ENCODE data around the gene CFAP46.
"Not testable (repeated sequence)": the region's sequence is repeated elsewhere in the genome, so short reads cannot be mapped to it uniquely, and the experiment has no call there.

Gene CFAP46

DNA sequence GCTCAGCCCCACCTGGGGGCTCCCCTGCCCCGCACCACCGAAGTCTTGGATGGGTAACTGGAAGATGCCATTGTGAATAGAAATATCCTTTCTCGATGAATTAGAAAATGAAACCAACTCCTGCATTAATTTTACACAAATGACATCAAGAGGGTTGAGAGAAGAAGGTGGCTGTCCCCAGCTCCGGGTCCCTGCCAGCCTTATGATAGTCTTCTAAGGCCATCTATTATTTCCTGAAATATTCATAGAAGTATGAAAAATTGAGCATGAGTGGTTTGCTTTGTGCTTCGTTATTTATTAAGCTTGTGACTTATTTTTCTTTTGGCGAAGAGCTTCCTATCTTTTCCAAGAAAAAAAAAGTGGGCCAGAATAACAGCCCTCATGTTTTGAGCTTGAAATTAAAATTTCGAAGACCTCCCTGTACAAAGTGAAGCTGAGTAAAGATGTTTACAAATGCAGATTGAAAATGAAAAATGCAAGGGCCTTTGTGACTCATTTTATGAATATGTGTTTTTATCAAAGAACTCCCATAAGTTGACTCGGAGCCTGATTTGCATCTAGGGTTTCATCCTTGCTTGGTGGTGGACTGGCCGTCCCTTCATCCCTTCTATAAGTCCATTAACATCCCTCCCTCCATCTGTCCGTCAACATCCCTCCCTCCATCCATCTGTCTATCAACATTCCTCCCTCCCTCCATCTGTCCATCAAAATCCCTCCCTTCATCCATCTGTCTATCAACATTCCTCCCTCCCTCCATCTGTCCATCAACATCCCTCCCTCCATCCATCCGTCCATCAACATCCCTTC, 20.5 kb upstream of the CFAP46 start:
- peak; percentile 46 for DNase-seq (ENCODE audit: low read depth)

DNA sequence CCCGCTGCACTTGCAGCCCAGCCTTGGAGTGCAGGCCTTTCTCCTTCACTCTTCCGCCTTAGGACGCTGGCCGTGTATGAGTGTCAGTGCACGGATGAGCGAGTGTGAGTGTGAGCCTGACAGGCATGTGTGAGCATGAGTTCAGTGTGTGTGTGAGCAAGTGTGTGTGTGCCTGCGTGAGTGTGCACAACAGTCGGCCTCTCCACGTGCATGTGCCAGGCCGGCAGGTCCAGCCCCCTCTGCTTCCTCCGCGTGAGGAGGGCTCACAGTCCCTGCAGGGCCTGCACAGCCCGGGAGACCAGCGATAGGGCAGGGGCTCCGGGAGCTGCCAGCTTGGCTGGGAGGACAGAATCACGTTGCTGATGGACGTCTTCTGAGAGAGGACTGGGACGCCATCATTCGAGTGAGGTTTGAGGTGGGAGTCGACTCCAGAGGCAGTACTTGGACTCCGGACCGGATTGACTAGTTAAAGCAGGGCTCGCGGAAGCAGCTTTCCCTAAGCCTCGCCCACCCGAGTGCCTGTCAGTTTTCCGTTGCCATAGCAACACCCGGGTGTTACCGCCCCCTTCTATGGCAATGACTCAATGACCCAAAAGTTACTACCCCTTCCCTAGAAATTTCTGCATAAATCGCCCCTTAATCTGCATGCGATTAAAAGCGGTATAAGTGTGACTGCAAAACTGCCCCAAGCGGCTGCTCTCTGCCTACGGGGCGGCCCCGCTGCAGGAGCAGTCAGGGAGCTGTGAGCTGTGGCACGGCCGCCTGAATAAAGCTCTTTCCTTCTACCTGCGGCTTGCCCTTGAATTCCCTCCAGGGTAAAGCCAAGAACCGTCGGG, 19.6 kb upstream of the CFAP46 start:
- DNase-seq (ENCODE audit: low read depth), result peak; percentile 74

DNA sequence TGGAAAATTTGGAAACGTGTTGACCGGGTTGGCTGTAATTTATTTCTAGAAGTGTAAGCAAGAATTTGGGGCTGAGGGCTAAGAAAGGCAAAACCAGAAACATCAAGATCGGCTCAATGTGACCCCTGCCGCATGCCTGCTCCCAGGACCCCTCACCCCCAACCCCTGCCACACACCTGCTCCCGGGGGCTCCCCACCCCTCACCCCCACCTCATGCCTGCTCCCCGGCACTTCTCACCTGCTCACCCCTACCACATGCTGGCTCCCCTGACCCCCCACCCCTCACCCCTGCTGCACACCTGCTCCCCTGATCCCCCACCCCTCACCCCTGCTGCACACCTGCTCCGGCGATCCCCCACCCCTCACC, 19.0 kb upstream of the CFAP46 start:
- DNase-seq (ENCODE audit: low read depth), result no peak

DNA sequence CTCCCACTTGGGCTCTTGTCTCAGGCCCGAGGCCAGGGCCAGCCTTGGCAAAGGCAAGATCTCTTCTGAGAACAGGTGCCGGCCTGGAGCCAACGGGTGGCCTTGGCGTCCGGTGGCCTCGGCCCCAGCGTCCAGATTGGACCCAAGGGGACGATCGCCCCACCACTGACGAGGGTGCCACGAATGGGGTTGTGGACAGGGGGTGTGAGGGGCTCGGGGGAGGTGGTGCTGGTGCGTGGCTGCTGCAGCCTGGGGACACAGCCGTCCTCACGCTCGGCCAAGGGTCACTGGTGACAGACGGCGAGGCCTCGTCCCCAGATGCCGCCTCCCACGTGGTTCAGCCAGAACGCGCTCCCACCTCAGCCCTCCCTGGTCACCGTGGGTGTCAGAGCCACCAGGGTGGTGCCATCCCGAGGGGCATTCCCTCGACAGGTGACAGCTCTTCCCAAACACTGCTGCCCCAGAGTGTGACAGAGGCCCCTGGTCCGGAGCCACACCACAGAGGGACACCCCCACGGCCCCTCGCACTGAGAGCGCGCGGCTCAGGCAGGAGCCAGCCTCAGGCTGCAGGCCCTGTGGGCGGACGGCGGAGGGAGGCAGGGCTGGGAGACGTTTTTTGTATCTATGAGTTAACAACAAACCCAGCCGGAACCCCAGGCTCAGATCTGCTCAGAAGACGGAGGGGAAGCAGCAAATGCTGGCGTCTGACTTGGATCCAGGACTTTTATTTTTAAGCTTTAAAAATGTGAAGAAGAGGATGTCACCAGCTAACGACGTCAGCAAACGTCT, 18.5 kb upstream of the CFAP46 start:
- no peak for DNase-seq (ENCODE audit: low read depth)

DNA sequence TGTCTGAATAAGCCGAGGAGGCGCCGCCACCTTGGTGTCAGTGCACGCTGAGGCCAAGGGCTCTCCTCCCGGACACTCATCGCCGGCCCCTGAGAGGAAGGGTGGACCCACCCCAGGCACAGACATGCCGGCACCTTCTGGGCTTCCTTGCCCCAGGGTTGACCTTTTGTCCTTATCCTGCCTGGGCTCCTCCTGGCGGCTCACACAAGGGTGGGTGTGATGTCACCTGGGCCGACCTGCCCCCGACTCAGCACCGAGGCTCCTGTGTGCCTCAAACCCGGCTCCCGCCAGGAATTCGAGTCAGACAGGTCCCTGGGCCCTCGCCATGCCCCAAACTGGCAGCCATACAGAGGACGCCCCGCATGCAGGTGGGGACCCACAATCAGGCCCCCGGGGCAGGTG, 17.7 kb upstream of the CFAP46 start:
- no peak for DNase-seq (ENCODE audit: low read depth)

DNA sequence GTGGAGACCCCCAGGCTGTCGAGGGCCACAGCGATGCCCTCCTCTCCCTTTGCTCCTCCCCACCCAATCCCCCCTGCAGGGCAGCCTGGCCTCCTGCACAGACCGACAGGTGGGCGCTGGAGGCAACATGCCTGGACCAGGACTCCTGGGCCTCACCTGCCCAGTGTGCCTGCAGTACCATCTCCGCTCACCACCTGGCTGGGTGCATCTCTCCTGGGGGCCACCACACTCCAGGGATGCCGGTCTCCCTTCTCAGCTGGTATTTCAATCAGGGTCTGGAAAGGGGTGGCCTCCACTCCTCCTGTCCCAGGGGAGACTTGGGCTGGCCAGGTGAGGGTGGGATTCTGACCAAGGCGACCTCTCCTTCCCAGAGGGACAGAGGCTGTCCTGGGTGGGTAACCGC, 17.2 kb upstream of the CFAP46 start:
- no peak for DNase-seq (ENCODE audit: low read depth)

DNA sequence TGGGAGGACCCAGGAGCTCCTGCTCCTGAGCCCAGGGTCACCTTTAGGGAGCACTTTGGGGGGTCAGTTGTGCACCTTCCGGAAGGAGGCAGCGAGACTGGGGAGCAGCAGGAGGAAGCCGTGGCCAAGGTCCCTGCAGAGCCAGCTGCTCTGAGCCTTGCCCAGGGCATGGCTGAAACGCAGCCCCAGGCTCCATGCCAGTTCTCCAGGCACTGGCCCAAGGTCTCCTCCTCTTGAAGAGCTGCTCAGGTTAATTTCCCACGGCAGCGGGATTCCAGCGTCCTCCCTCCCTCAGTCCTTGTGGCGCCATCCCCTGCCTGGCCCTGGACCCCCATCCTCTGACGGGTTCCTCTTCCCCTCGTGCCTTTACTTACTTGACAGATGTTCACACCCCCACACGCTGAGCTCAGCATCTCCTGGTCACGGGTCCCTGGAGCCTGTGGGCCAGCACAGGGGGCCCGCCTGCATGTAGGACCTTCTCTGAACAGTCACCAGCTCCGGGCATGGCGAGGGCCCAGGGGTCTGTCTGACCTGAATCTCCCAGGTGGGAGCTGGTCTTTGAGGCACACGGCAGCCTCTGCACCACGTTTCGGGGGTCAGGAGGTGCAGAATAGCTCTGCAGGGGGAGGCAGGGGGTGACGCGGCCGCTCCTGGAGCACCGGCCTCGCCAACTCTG, 16.7 kb upstream of the CFAP46 start:
- no peak for DNase-seq (ENCODE audit: low read depth)

DNA sequence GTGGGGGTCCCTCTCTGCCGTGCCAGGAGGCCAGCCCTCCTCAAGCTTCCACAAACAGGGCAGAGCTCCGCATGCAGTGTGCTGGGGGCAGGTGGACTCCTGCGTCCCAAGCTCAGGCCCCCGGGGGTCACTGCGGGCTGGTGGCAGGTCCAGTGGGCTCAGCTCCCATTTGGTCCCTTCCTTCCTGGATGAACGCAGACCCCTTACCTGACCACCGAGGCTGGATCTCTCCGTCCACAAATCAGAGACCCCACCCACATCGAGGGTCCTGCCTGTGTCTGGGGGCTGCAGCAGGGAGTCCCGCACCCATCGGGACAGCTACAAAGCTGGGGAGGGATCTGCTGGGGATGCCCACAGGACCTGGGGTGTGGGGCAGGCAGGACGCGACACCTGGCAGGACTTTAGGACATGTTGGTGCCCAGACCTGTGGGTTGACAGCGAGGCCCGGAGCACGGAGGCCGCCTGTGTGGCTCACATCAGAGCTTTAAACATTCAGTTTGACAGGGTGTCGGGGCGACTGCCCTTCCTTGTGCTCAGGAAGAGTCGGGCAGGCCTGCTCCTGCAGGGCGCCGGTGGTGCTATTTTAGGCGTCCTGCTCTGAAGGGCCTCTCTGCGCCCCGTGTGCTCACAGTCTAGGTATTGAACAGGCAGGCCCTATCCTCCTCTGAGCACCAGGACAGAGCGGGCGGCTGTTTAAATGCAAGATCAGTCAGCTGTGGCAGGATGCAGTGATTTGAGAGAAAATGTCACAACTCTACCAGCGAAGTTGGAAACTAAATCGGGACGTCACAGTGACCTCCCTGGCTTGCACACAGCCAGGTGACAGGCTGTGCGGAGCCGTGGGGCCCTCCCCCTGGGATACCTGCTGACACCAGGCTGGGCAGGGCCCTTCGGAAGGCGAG, 15.9 kb upstream of the CFAP46 start:
- no peak for DNase-seq (ENCODE audit: low read depth)

DNA sequence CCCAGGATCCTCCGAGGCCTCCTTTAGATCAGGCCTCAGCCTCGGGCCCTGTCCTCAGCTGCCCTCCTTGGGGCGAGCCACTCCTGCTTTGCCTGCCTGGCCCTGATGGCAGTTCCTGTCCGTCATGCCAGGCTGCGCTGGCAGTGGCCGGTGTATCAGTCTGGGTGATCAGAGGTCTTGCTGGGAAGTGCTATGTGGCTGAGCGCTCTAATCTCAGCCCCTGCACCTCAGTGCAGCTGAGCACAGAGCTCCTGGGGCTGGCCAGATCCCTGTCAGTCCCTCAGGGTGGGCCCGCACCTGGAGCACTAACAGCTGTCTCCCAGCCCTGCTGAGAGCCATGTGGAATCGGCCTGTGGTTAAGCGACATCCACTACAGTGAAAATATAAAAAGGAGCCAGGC, 14.8 kb upstream of the CFAP46 start:
- no peak for DNase-seq (ENCODE audit: low read depth)

DNA sequence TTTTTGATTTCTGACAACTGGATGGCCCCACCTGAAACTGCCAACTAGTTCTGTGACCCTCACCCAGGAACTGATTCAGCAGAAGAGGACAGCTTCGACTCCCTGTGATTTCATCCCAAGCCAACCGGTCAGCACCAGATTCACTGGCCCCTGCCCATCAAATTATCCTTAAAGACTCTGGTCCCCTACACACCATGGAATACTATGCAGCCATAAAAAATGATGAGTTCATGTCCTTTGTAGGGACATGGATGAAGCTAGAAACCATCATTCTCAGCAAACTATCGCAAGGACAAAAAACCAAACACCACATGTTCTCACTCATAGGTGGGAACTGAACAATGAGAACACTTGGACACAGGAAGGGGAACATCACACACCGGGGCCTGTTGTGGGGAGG, 13.9 kb upstream of the CFAP46 start:
- not testable (repeated sequence) for DNase-seq (ENCODE audit: low read depth)

DNA sequence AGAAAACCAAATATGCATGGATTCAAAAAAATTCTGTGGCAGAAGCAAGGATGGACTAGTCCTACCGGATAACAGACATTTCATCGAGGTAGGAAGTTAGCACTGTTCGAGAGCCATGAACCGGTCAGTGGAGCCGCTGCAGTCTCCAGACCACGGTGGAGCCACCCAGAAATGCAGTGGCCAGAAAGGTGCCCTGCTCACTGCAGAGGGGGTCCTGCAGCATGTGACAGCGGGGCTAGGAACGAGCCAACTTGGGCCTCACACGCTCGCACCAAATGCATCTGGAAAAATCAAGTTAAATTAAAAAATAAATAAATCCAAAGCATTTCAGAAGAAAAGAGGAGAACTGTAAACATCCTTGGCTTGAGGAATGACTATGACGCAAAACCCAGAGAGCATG, 13.1 kb upstream of the CFAP46 start:
- DNase-seq (ENCODE audit: low read depth), result no peak

DNA sequence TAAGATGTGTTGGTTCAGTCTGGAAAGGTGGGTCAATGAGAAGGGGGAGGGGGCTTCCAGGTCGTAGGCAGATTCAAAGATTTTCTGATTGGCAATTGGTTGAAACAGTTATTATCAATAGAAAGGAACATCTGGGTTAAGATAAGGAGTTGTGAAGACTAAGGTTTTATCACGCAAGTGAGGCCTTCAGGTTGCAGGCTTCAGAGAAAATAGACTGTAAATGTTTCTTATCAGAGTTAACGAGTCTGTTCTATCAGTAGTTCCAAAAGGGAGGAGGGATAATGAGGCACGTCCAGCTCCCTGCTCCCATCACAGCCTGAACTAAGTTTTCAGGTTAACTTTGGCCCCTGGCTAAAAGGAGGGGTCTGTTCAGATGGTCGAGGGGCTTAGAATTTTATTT, 11.1 kb upstream of the CFAP46 start:
- DNase-seq (ENCODE audit: low read depth), result no peak

DNA sequence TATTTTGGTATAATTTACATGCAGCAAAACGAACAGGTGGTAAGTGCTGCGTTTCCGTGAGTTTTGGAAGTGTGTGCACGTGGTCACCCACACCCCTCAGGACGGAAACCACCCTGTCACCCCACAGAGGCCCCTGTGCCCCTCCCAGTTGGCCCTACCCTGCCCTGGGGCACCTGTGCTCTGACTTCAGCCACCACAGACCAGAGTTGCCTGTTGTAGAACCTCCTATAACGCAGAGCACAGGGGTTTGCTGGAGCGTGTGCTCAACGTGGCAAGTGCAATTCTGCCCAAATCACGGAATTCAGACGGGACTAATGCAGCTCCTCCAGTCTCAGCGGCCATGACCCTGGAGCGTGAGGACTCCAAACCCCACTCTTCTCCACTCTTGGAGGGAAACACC, 9.6 kb upstream of the CFAP46 start:
- DNase-seq (ENCODE audit: low read depth), result no peak

DNA sequence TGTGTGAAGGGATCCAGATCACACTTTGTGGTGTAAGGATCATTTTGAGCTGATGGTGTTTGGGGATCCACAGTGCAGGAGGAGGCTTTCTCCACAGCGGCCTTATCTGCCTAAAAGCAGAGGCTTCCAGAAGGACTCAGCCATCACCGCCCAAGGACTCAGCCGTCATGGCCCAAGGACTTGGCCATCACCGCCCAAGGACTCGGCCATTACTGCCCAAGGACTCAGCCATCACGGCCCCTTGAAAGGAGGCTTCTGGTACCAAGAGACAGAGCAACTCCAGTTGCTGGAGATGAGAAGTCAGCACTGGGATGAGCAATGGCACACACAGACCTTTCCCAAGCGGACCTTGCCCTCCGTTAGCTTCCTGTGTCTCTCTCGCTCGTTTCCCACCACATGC, 6.0 kb upstream of the CFAP46 start:
- no peak for DNase-seq (ENCODE audit: low read depth)

DNA sequence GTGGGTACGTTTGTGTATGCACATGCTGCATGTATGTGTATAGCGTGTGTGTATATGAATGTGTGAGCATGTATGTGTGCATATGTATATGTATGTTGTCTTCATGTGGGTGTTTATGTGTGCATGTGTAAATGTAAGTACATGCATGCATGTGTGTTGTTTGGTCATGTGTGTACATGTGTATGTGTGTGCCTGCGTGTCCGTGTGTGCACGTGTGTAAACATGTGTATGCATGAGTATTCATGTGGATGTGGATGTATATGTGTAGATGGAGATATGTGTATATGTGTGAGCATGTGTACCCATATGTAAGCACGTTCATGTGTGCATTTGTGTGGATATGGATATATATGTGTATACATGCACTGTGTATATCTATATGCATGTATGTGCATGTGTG, 5.5 kb upstream of the CFAP46 start:
- DNase-seq (ENCODE audit: low read depth), result no peak

DNA sequence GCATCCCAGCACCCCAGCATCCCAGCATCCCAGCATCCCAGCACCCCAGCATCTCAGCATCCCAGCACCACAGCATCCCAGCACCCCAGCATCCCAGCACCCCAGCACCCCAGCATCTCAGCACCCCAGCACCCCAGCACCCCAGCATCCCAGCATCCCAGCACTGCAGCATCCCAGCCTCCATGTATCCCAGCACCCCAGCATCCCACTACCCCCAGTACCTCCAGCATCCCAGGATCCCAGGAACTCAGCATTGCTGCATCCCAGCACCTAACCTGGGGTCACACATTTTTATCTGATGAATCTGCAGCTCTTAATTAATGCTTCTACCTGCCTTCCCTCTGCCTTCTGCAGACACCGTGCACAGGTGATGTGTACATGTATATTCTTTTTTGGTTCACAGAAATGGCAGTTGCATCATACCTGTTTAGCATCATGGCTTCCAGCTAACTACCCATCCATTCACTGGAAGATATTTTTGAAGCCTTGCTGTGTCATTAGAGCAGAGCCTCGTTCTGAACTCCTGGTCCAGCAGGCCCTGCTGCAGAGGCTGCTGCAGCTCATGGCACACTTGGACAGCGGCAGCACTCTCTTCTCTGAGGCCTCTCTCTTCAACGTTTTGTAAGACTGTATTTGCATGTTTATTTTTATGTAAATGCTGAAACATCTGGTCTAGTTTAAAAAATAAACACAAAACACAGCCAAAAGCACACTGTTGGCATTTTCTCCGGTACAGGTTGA, 4.6 kb upstream of the CFAP46 start:
- no peak for DNase-seq (ENCODE audit: low read depth)

DNA sequence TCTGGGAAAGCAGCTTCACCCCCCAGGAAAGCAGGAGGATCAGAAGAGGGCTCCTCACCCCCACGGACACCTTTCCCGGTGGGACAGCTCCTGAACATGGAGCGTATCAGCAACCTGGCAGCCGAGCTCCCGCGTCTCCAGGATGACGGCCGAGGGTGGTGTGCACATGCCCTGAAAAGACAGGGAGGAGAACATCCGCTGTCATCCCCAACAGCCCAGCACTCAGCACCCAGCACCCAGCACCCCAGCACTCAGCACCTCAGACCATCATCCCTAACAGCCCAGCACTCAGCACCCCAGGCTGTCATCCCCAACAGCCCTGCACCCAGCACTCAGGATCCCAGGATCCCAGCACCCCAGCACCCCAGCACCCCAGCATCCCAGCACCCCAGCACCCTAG, 3.9 kb upstream of the CFAP46 start:
- no peak for DNase-seq (ENCODE audit: low read depth)

DNA sequence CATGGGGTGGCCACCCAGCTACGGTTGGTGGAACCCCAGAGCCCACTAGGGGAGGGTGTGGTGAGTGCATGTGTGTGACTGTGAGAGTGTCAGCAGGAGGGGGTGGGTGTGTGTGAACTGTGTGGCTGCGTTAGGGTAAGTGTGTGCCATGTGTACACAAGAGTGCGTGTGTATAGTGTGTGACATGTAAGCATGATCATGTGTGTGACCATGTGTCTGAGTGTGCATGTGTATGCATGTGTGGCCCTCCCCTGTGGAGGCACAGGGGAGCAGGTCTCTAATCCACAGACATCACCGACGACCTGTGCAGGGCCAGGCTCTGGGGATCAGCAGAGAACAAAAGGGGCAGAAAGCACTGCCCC, 3.5 kb upstream of the CFAP46 start:
- DNase-seq (ENCODE audit: low read depth), result no peak

DNA sequence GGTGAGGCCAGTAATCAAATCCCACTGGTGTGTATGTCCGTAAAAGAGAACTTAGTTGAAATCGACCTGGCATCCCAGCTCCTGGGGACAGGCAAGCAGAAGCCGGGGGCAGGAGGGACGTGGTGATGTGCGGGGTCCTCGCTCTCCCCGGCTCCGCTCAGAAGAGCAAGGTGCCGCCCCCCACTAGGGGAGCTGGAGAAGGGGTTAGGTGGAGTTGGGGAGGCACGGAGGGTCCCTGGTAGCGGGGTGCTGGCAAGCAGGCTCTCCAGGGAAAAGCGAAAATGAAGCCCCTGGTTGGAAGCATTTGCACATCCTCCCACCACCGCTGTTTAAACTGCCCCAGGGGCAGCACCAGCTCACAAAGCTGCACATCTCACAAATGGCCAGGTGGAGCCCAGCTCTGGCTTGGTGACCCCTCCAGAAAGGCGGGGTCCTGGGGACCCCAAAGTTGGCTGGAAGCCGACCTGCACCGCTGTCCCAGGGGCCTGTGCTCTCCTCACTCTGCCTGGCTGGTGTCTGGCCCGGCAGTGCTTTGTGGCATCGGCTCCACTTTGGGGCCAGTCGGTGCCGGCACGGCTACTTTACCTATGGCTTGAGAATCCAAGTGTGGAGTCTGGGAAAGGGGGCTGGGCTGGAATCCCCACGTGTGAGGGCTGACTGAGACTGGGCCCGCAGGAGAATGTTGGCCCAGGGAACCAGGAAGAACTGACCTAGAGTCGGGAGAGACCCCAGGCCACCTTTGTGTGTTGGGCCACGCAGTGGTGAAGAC, 2.9 kb upstream of the CFAP46 start:
- DNase-seq (ENCODE audit: low read depth), result no peak

DNA sequence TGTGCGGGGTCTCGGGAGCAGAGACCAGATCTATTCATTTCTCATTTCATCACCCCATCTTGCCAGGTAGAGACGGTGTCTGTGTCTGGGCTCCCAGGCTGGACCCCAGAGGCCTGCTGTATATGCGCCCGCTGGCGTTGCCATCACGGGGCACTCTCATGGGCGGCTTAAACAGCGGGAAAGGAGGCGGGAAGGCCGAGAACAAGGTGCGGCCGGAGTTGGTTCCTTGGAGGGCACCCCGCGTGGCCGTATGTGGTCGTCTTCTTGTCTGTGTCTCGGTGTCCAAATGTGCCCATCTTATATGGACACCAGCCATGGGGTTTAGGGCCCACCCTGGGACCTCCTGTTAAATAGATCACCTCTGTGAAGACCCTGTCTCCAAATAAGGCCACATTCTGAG, 2.1 kb upstream of the CFAP46 start:
- no peak for DNase-seq (ENCODE audit: low read depth)
